Heart left ventricle (tissue), 13 donors: ENCODE results near the gene EYS.

Experiments
- CTCF ChIP-seq, 12 donors: fragments of 200-600 bp; sonication (generic) in 4 of 12; IDR thresholded peaks; one replicate each; pipeline versions ENCODE4 v1.5.0 to v1.8.0; 2018 to 2022; ENCODE audit warnings: antibody characterized with exemption in 12 of 12, mild to moderate bottlenecking in 5 of 12
- POLR2A ChIP-seq, 2 donors: fragments of 450-650 bp; IDR thresholded peaks; one replicate each; pipeline ENCODE4 v1.6.1; 2017; ENCODE audit warnings: antibody characterized with exemption in 2 of 2, mild to moderate bottlenecking in 2 of 2, moderate library complexity in 2 of 2
- donor health status: ischemic (EF 13 %, LVEDD 7.1; RV severe dilation, severe dysfunction).
- donor health status: DM: no; HTN: yes; CAD: no.
- donor health status: DM: no; HTN: no; CAD: no.
- donor health status: ischemic (EF 25% LVEDD 6.9; RV normal size, moderate dysfunction).
- donor health status: ischemic (EF 25% LVEDD 5.7; RV mildly dilated, moderate dysfunction).
- donor health status: ischemic (EF 35%, LVEDD 5.7; RV mildly dilated, moderate dysfunction).
- donor health status: nonischemic (EF 11% LVEDD 7.7; RV severe dilation, severe dysfunction).
- donor health status: DM: yes; HTN: yes; CAD: no.
- donor health status: PGD.
- donor health status: ischemic (EF 29% LVEDD 5.4; RV normal size, mild dysfunction).
- donor health status: nonischemic (EF 23%, LVEDD 6.1; RV moderate dilation, normal function).

- TF ChIP-seq CTCF (IDR thresholded peaks at IDR 0.05) (no peak), POLR2A (IDR thresholded peaks at IDR 0.05) (no peak)
Measured at GRCh38 chr6:63690221-63690620, 2016.8 kb downstream of the EYS start.
